Activated naive CD8-positive, alpha-beta T cell (primary cell): ENCODE results near the gene OGFOD1.
A peak's percentile ranks its signal among the peaks of the same experiment; 100 is the strongest.

Experiments used
- H3K27ac Mint-ChIP-seq: one replicate; pipeline ENCODE4 v1.8.0; 2021; ENCODE audit warnings: mixed read lengths
- H3K27me3 Mint-ChIP-seq: one replicate; pipeline ENCODE4 v1.8.0; 2021; ENCODE audit warnings: mixed read lengths
- H3K36me3 Mint-ChIP-seq: one replicate; pipeline ENCODE4 v1.8.0; 2021; ENCODE audit warnings: mixed read lengths
- H3K4me1 Mint-ChIP-seq: one replicate; pipeline ENCODE4 v1.8.0; 2021; ENCODE audit warnings: low read depth, mixed read lengths
- H3K4me3 Mint-ChIP-seq: one replicate; pipeline ENCODE4 v1.8.0; 2021; ENCODE audit warnings: mild to moderate bottlenecking, mixed read lengths
- H3K9me3 Mint-ChIP-seq: one replicate; pipeline ENCODE4 v1.8.0; 2021; ENCODE audit warnings: low read depth, mixed read lengths

The OGFOD1 gene

DNA sequence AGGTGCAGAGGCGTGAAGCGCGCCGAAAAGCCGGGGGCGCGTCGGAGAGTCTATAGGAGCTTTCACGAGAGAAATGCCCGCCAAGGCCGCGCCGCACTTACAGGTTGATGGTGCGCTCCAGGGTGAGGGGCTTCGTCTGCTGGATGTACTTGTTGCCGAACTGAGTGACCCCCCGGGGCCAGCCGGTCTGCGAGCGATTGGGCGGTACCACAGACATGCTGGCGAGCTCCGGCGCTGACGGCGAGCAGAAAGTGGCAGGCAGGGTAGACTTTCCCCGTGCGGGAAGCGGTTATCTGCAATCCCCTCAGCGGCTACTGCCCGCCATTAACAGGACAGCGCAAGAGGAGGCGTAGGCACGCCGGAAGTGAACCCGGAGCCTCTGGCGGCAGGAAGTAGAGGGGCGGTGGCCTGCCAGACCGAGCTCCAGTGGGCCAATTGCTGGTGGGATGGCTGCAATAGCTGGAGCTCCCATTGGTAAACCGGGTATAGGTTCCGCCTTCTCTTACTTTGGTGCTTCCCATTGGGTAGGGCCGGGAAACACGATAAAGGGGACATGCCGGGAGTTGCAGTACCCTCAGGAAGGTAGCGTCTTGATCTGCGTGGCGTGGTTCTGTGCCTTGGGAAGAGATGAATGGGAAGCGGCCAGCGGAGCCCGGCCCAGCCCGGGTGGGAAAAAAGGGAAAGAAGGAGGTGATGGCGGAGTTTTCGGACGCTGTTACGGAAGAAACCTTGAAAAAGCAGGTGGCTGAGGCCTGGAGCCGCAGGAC, at the start of gene OGFOD1, which contains the start of gene NUDT21:
Gene OGFOD1 (plus strand): TSS at position 569 of the 767 bp plus-strand sequence. CDS start 59 bp downstream, at position 628.
Gene NUDT21 (minus strand): TSS at position 347 of the 767 bp plus-strand sequence. CDS start 130 bp downstream, at position 217.
- Mint-ChIP-seq H3K4me1 (peaks cover 63% of the 10 kb centered on the region), H3K36me3 (peaks cover 15% of the 10 kb centered on the region), H3K27ac (peak within 1 kb of the TSS; percentile 99), H3K27me3 (no peaks in the 10 kb centered on the region), H3K9me3 (no peaks in the 10 kb centered on the region), H3K4me3 (peak within 1 kb of the TSS; percentile 100)

DNA sequence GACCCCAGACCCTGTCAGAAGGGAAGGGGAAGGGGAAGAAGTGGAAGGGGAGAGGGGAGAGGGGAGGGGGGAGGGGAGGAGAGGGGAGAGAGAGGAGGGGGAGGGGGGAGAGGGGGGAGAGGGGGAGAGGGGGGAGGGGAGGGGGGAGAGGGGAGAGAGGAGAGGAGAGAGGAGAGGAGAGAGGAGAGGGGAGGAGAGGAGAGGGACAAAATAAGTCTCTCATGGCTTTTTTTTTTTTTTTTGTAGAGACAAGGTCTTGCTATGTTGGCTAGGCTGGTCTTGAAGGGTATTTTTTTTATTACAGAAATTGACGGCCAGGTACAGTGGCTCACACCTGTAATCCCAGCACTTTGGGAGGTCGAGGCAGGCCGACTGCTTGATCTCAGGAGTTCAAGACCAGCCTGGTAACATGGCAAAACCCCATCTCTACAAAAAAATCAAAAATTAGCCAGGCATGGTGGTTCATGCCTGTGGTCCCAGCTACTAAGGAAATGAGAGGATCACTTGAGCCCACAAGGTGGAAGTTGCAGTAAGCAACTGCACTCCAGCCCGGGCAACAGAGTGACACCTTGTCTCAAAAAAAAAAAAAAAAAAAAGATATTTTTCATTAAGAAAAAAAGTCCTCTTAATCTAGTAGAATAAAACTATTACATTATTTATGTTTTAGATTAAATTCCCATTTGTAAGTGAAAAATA, 45.2 kb upstream of the OGFOD1 start:
- no peak overlapping the region for H3K27ac Mint-ChIP-seq
- no peaks in the 10 kb centered on the region for H3K4me1 Mint-ChIP-seq
- no peak overlapping the region for H3K4me3 Mint-ChIP-seq
- H3K27me3 Mint-ChIP-seq: no peaks in the 10 kb centered on the region
- no peaks in the 10 kb centered on the region for H3K9me3 Mint-ChIP-seq
- peaks cover 15% of the 10 kb centered on the region for H3K36me3 Mint-ChIP-seq

DNA sequence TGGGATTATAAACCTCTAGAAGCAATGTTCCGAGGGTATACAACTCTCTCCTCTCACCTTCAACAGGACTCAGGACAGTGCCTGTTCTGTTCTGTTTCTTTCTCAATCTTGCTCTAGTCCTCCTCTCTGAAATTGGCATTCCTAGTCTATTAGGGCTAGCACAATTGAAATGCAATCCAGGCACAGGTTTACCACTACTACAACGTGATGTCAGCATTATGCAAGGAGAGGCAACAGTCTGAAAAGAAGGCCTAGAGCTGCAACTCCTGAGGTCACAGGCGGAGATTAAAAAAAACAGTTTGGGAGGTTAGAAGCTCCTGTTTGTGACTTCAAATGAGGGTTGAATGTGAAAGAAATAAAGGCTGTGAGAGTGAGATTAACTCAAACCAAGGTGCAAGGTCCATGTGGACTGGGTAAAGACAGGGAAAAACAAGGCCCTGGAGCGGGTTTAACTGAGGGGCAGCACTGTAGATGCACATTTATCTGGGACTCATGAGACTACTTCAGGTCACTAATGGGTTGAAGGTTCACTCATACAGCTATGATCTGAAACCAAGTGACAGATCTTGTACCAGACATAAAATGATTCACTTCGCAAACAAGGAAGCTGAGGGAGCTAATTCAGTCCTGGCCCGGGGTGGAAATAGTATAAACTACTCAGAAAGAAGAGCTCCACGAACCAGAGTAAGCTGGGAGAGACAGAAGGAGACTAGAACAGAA, 42.8 kb upstream of the OGFOD1 start:
- H3K27ac Mint-ChIP-seq: no peak overlapping the region

DNA sequence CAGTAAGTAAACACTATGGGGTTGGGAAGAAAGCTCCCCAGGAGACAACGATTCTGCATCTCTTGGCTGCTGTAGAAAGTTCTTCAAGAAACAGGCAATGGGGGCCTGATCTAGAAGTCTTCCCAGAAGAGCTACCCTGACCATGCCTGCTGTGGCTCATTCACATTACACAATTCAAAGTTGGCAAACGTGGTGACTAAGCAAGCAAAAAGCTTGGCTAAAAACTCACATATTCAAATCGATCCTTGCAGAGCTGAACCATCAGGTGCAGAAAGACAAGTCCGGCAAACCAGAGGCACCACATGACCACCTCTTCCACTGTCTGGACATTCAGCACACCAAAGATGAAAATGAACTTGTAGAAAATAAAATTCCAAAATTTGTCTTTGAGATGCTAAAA, 42.2 kb upstream of the OGFOD1 start:
- H3K27ac Mint-ChIP-seq: no peak overlapping the region
- no peak overlapping the region for H3K4me3 Mint-ChIP-seq
- peaks cover 19% of the 10 kb centered on the region for H3K36me3 Mint-ChIP-seq
- no peaks in the 10 kb centered on the region for H3K27me3 Mint-ChIP-seq
- no peaks in the 10 kb centered on the region for H3K9me3 Mint-ChIP-seq
- peaks cover 1% of the 10 kb centered on the region for H3K4me1 Mint-ChIP-seq

More for the DNA sequence above, 42.8 kb upstream of the OGFOD1 start:
- Mint-ChIP-seq H3K27me3 (no peaks in the 10 kb centered on the region), H3K36me3 (peaks cover 18% of the 10 kb centered on the region), H3K9me3 (no peaks in the 10 kb centered on the region), H3K4me3 (no peak overlapping the region), H3K4me1 (peaks cover 1% of the 10 kb centered on the region)

DNA sequence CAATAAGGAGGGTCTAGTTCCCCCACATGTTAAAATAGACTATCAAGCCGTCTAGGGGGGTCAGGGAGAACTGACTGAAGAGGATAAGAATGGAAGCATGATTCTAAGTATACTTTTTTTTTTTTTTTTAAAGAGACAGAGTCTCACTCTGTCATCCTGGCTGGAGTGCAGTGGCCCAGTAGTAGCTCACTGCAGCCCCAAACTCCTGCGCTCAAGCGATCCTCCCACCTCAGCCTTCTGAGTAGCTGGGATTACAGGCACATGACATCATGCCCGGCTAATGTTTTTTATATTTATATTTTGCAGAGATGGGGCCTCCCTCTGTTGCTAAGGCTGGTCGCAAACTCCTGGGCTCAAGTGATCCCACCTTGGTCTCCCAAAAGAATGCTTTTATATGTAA, 40.2 kb upstream of the OGFOD1 start:
- Mint-ChIP-seq H3K9me3 (no peaks in the 10 kb centered on the region), H3K36me3 (peaks cover 13% of the 10 kb centered on the region), H3K4me1 (peaks cover 13% of the 10 kb centered on the region), H3K4me3 (no peak overlapping the region), H3K27ac (no peak overlapping the region), H3K27me3 (no peaks in the 10 kb centered on the region)

DNA sequence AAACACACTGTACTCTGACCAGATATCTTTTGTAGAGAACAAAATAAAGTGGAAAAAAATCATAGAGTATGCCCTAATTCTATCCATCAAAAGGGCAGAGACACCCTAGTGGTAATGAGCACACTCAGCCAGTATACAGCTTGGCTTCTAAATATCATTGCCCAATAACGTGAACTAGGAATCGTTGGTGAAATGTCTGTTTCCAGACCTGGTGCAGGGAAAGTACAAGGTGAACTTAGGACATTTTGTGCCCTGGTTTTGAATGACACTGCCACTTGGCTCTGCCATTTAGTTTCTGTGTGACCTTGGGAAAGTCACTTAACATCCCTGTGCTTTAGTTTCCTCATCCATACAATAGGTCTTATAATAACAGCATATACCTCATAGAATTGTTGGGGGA, 39.7 kb upstream of the OGFOD1 start:
- H3K4me1 Mint-ChIP-seq: peaks cover 15% of the 10 kb centered on the region
- H3K27ac Mint-ChIP-seq: no peak overlapping the region
- no peaks in the 10 kb centered on the region for H3K27me3 Mint-ChIP-seq
- no peaks in the 10 kb centered on the region for H3K9me3 Mint-ChIP-seq
- H3K36me3 Mint-ChIP-seq: peaks cover 13% of the 10 kb centered on the region
- H3K4me3 Mint-ChIP-seq: no peak overlapping the region

DNA sequence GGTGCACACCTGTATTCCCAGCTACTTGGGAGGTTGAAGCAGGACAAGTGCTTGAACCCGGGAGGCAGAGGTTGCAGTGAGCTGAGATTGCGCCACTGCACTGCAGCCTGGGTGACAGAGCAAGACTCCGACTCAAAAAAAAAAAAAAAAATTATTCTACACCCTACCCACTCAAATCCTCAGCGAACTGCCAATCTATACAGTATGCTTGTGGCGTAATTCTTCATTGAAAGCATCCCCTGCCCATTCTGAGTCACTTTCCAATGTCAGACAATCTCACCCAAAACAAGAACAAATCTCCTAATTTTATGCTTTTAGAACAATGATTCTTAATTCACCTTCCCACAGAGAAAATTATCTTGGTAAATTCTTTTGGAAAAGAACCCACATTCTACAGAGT, 38.0 kb upstream of the OGFOD1 start:
- Mint-ChIP-seq H3K36me3 (peaks cover 11% of the 10 kb centered on the region), H3K27ac (no peak overlapping the region), H3K9me3 (no peaks in the 10 kb centered on the region), H3K4me3 (no peak overlapping the region), H3K4me1 (peaks cover 16% of the 10 kb centered on the region), H3K27me3 (no peaks in the 10 kb centered on the region)

DNA sequence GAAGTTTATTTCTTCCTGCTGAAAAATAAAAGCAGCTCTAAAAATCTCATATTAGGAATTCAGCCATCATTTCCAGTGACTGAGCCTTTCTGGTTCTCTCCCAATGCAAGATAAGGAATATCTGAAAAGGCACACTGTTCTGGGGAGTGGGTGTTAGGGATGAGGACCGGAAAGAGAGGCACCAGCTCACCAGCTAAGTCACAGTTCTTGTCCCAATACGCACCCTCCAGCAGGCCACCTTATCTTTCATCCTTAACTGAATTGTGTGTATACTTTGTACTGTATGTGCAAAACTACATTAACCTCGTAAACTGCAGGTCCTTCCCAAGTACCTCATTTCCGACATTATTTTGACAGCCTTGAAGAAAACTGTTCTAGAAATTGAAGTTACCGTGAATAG, 37.0 kb upstream of the OGFOD1 start:
- no peak overlapping the region for H3K27ac Mint-ChIP-seq
- H3K36me3 Mint-ChIP-seq: peaks cover 10% of the 10 kb centered on the region
- H3K4me1 Mint-ChIP-seq: peaks cover 18% of the 10 kb centered on the region
- H3K4me3 Mint-ChIP-seq: no peak overlapping the region
- no peaks in the 10 kb centered on the region for H3K9me3 Mint-ChIP-seq
- no peaks in the 10 kb centered on the region for H3K27me3 Mint-ChIP-seq

DNA sequence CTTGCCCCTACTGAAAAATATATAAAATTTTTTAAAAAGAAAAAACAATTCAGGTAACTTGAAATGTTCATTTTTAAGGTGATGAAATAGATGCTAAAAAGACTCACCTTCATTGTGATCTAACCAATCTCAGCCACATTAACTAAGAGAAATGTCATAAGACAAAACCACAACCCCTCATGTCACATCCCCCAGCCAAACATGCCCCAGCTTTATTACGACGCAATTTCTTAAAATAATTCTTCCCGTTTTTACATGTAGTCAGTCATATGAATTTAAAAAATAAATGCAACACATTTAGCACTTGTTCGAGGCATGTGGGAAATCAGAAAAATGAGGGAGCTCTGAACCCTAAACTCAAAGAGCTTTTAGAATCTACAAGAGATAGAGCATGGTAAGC, 35.5 kb upstream of the OGFOD1 start:
- Mint-ChIP-seq H3K4me1 (peaks cover 25% of the 10 kb centered on the region), H3K27ac (no peak overlapping the region), H3K27me3 (no peaks in the 10 kb centered on the region), H3K9me3 (no peaks in the 10 kb centered on the region), H3K36me3 (peaks cover 8% of the 10 kb centered on the region), H3K4me3 (no peak overlapping the region)

DNA sequence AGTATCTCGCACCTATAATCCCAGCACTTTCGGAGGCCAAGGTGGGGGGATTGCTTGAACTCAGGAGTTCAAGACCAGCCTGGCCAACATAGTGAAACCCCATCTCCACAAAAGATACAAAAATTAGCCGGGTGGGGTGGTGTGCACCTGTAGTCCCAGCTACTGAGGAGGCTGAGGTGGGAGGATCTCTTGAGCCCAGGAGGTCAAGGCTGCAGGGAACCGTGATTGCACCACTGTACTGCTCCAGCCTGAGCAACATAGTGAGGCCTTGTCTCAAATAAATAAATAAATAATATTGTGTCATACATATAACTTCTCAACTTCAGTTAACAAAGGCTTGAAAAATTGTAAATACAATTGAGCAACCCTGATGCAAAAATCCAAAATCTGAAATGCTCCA, 34.2 kb upstream of the OGFOD1 start:
- no peak overlapping the region for H3K4me3 Mint-ChIP-seq
- H3K4me1 Mint-ChIP-seq: peaks cover 34% of the 10 kb centered on the region
- peaks cover 5% of the 10 kb centered on the region for H3K36me3 Mint-ChIP-seq

DNA sequence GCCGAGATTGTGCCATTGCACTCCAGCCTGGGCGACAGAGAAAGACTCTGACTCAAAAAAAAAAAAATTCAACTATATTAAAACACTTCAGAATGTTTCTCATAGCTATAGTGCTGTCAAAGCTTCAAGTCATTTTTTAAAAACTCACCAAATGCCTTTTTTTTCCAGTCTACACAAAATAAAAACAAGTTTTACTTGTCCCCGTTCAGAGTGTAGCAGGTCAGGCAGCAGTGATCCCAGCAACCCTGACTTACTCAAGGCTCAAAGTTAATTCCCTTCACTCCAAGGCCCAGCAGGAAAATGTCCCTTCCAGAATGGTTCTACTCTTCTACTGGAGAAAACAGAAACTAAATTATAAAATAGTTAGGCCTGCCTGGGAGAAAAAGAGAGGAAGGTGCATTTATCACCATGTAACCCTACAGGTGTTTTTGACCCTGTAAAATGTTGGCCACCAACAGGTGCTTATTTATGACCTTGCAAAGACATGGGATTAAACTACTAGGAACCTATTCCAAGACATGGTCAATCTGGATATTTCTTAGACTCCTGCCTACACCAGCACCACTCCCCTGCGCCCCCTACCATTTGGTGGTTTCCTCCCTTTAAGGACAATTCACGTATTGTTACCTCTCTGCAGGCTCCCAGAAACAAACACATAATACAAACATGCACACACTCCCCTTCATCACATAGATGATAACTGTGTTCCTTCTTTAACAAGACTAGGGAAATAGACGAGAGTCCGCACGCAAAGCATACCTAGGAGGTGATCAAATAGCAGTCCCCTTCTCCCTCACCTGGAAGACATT, 31.4 kb upstream of the OGFOD1 start:
- Mint-ChIP-seq H3K4me1 (peaks cover 55% of the 10 kb centered on the region), H3K4me3 (no peak overlapping the region), H3K36me3 (peaks cover 2% of the 10 kb centered on the region), H3K27ac (peak overlapping the region; percentile 59), H3K9me3 (no peaks in the 10 kb centered on the region), H3K27me3 (no peaks in the 10 kb centered on the region)

More for the DNA sequence above, 34.2 kb upstream of the OGFOD1 start:
- Mint-ChIP-seq H3K9me3 (no peaks in the 10 kb centered on the region), H3K27me3 (no peaks in the 10 kb centered on the region), H3K27ac (no peak overlapping the region)

DNA sequence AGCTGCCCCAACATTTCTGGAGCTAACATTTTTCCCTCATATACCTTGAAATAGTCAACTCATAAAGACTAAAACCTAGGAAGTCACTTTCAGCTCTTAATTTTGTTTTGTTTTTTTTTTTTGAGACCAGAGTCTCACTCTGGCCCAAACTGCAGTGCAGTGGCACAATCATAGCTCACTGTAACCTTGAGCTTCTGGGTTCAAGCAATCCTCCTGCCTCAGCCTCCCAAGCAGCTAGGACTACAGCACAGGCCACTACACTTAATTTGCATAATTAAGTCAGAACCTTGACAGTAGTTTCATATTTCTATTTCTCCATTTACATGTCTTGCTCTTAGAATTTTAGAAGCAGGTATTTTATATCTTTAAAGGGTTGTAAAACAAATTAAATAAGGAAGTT, 30.7 kb upstream of the OGFOD1 start:
- Mint-ChIP-seq H3K27ac (no peak overlapping the region), H3K9me3 (no peaks in the 10 kb centered on the region), H3K4me3 (no peak overlapping the region), H3K4me1 (peaks cover 48% of the 10 kb centered on the region), H3K36me3 (peaks cover 2% of the 10 kb centered on the region), H3K27me3 (no peaks in the 10 kb centered on the region)

DNA sequence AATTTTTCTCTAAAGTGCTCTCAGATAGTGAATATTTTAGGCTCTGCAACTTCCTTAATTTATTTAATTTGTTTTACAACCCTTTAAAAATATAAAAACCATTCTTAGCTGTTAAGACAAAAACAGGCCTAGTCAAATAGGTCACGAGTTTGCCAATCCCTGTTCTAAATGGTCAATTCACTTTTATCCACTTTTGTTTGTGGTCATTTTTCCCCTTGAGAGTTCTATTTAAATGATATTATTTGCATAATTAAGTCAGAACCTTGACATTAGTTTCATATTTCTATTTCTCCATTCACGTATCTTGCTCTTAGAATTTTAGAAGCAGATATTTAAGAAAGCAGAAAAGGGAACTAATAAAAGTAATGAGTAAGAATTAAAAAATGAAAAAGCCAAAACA, 30.0 kb upstream of the OGFOD1 start:
- Mint-ChIP-seq H3K9me3 (no peaks in the 10 kb centered on the region), H3K4me3 (no peak overlapping the region), H3K27ac (peak overlapping the region; percentile 41), H3K27me3 (no peaks in the 10 kb centered on the region), H3K36me3 (peaks cover 2% of the 10 kb centered on the region), H3K4me1 (peaks cover 49% of the 10 kb centered on the region)

DNA sequence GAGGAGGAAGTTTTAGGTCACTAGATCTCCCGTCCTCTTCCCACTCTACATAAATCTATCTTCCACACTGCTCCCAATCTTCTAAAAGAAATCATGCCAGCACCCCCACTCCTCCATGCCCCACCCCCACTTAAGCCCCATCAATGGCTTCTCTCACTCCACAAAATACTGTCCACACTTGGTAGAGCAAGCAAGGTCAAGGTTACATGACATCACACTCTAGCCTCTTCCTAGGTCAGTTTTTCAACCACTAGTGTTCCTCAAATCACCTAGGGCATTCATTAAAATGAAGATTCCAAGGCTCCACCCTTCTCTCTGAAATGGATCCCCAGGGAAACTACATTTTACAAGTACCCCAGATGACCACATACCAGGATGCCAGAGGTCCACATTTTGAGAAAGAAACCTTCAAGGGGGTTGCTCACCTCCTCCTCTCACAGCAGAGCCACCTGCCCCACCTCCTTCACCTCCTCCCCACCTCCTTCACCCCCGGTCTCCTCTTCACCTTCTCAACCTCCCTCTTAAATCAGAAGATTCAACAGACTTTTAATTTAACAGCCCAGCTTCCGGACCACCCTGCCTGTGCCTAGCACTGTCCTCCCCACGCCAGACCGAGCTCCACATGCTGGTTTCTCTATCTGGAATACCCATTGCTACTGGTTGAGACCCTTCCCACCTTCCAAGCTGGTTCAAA, 29.2 kb upstream of the OGFOD1 start:
- Mint-ChIP-seq H3K27me3 (no peaks in the 10 kb centered on the region), H3K9me3 (no peaks in the 10 kb centered on the region), H3K27ac (peak overlapping the region; percentile 46), H3K4me1 (peaks cover 49% of the 10 kb centered on the region), H3K4me3 (peak overlapping the region; percentile 20), H3K36me3 (peaks cover 2% of the 10 kb centered on the region)
